HG02885 (cell line): ENCODE measurements around the gene ICOSLG.
"Not testable (repeated sequence)": the region's sequence is repeated elsewhere in the genome, so short reads cannot be mapped to it uniquely, and the experiment has no call there.

Experiments used
- ATAC-seq: cut with Tn5 transposase; IDR thresholded peaks from one replicate; pipeline ENCODE4 v1.9.1; 2021; ENCODE audit warnings: mild to moderate bottlenecking; ENCODE audit not compliant: unreplicated experiment, poor library complexity

The ICOSLG gene

DNA sequence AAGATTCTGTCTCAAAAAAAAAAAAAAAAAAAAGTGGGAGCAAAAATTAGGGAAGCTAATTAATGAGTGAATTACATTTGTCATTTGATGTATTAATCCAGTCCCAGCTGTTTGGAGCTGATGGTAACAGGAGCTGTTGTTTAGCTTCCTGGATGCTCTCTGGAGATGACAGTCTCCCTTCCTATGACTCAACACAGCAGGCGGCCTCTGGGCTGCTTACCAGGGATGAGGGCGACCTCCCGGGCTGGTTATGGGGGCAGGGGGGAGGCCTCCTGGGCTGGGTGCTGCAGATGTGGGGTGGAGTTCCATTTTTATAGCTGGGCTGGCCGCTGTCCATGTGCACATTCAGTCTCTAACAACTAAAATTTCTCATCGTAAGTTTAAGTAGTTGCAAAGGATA, 47.6 kb downstream of the ICOSLG start:
- not testable (repeated sequence) for ATAC-seq

- ATAC-seq = not testable (repeated sequence)
Measured at GRCh38 chr21:44190349-44191271, 50.1 kb downstream of the ICOSLG start.

- not testable (repeated sequence) for ATAC-seq
Measured at GRCh38 chr21:44184862-44185261, 55.9 kb downstream of the ICOSLG start.

DNA sequence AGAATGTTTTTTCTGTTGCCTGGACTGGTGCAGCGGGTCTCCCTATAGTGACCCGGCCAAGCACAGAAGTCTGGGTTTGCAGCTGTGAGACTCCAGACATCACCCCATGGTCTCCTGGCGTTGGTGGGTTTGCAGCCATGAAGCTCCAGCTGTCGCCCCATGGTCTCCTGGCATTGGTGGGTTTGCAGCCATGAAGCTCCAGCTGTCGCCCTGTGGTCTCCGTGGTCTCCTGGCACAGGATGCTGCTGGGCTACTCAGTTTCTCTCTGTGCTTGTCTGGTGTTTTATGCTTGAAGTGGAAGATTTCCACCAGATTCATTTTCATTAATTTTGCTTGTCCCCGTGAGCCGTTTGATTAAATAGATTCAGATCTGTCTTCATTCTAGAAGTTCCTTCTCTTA, 58.5 kb downstream of the ICOSLG start:
- ATAC-seq = not testable (repeated sequence)

DNA sequence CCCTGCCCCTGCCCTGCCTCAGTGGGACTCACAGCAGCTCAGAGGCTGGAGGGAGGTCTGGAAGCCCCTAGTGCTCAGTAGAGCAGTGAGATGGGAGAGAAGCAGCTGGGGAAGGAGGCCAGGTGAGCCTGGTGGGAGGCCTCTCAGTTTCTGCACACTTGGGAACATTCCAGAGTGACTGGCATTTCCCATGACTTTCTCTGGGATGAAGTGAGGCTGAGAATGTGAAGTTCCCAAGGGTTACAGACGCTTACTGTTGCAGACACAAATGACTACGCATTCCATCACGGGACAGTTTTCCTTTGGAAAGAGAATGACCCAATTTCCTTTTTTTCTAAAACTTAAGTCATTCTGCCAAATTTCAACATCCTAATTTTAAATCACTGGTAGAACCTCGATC, 59.2 kb downstream of the ICOSLG start:
- not testable (repeated sequence) for ATAC-seq

GRCh38 chr21:44176127-44176526, 64.6 kb downstream of the ICOSLG start:
- not testable (repeated sequence) for ATAC-seq

- ATAC-seq = peak; percentile 54
Measured at GRCh38 chr21:44175189-44175588, 65.6 kb downstream of the ICOSLG start.
